ENCODE results near the gene S1PR2.
"Not testable (repeated sequence)": the region's sequence is repeated elsewhere in the genome, so short reads cannot be mapped to it uniquely, and the experiment has no call there.

DNA sequence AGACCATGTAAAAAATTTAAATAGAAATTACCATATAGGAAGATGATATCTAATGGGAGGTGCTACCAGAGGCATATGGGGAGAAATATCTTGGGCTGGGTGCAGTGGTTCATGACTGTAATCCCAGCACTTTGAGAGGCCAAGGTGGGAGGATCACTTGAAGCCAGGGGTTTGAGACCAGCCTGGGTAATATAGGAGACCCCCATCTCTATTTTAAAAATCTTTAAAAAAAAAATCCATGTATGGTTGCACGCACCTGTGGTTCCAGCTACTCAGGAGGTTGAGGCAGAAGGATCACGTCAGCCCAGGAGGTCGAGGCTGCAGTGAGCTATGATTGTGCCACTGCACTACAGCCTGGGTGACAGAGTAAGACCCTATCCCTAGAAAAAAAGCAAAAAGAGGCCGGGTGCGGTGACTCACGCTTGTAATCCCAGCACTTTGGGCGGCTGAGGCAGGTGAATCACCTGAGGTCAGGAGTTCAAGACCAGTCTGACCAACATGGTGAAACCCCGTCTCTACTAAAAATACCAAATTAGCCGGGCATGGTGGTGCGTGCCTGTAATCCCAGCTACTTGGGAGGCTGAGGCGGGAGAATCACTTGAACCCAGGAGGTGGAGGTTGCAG is 10.8 kb upstream of the S1PR2 start:
- TF ChIP-seq, protein P1, sequence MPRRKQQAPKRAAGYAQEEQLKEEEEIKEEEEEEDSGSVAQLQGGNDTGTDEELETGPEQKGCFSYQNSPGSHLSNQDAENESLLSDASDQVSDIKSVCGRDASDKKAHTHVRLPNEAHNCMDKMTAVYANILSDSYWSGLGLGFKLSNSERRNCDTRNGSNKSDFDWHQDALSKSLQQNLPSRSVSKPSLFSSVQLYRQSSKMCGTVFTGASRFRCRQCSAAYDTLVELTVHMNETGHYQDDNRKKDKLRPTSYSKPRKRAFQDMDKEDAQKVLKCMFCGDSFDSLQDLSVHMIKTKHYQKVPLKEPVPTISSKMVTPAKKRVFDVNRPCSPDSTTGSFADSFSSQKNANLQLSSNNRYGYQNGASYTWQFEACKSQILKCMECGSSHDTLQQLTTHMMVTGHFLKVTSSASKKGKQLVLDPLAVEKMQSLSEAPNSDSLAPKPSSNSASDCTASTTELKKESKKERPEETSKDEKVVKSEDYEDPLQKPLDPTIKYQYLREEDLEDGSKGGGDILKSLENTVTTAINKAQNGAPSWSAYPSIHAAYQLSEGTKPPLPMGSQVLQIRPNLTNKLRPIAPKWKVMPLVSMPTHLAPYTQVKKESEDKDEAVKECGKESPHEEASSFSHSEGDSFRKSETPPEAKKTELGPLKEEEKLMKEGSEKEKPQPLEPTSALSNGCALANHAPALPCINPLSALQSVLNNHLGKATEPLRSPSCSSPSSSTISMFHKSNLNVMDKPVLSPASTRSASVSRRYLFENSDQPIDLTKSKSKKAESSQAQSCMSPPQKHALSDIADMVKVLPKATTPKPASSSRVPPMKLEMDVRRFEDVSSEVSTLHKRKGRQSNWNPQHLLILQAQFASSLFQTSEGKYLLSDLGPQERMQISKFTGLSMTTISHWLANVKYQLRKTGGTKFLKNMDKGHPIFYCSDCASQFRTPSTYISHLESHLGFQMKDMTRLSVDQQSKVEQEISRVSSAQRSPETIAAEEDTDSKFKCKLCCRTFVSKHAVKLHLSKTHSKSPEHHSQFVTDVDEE (CRISPR knock-in tag; IDR thresholded peaks at IDR 0.05), result not testable (repeated sequence)
- TF ChIP-seq RARB (CRISPR knock-in tag; IDR thresholded peaks at IDR 0.05); ESRRG (CRISPR knock-in tag; IDR thresholded peaks at IDR 0.05); ARNTL (CRISPR knock-in tag; IDR thresholded peaks at IDR 0.05; ENCODE audit: borderline replicate concordance, low read depth); BACH2 (CRISPR knock-in tag; IDR thresholded peaks at IDR 0.05; ENCODE audit: borderline replicate concordance): not testable (repeated sequence)
- TF ChIP-seq, protein P2, sequence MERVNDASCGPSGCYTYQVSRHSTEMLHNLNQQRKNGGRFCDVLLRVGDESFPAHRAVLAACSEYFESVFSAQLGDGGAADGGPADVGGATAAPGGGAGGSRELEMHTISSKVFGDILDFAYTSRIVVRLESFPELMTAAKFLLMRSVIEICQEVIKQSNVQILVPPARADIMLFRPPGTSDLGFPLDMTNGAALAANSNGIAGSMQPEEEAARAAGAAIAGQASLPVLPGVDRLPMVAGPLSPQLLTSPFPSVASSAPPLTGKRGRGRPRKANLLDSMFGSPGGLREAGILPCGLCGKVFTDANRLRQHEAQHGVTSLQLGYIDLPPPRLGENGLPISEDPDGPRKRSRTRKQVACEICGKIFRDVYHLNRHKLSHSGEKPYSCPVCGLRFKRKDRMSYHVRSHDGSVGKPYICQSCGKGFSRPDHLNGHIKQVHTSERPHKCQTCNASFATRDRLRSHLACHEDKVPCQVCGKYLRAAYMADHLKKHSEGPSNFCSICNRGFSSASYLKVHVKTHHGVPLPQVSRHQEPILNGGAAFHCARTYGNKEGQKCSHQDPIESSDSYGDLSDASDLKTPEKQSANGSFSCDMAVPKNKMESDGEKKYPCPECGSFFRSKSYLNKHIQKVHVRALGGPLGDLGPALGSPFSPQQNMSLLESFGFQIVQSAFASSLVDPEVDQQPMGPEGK (CRISPR knock-in tag; IDR thresholded peaks at IDR 0.05; ENCODE audit: borderline replicate concordance), result not testable (repeated sequence)

All from SK-N-SH treated with all-trans-retinoic acid at 6 μM for 48 hours (cell line).